A549 (cell line): ENCODE results near the gene CHAF1A. TPM values are rescaled to one million over a fixed set of nuclear protein-coding genes. Genes with fewer than 3 reads are reported as not detected.

ENCODE experiments used
- ATAC-seq, 2 experiments: fragments of 200-7000 bp in 1 of 2; fragments of >200 bp in 1 of 2; cut with Nextera tagmentation in 1 of 2; cut with Tn5 transposase in 1 of 2; 3 replicates each; pipeline versions ENCODE4 v1.8.0 to v1.9.1; 2018 to 2020; ENCODE audit warnings: mild to moderate bottlenecking in 1 of 2, moderate library complexity in 1 of 2
- CTCF ChIA-PET: fragments of 300-600 bp; sonication (Branson Sonifier 250); formaldehyde crosslinking; extraction: SDS; loops from one replicate; lab custom pipeline; 2021; ENCODE audit warnings: antibody characterized with exemption, inconsistent platforms; lab: Yijun Ruan, JAX
- POLR2A ChIA-PET: fragments of 350-600 bp; formaldehyde crosslinking; extraction: SDS; loops from one replicate; lab custom pipeline; 2021; ENCODE audit warnings: antibody characterized with exemption, inconsistent platforms; lab: Yijun Ruan, JAX
- DNase-seq, 2 experiments: peaks; one replicate each; pipeline versions ENCODE4 v3.0.0 to v3.0.0-alpha.2; 2011 to 2016; ENCODE audit warnings: low read depth in 1 of 2, low spot score in 1 of 2
- FAIRE-seq: peaks from 2 replicates; lab custom pipeline; 2011; peaks lifted over from hg19 to GRCh38; lab: Jason Lieb, UNC
- H3K27ac ChIP-seq, 2 experiments: fragments of >200 bp; sonication (Bioruptor Twin); formaldehyde crosslinking; 3 replicates each; pipeline ENCODE4 v1.5.1; 2016 to 2017
- H3K4me1 ChIP-seq: fragments of >200 bp; sonication (Bioruptor Twin); formaldehyde crosslinking; 3 replicates; pipeline ENCODE4 v1.6.1; 2016
- H3K4me2 ChIP-seq: fragments of >200 bp; sonication (Bioruptor Twin); formaldehyde crosslinking; 3 replicates; pipeline ENCODE4 v1.6.1; 2016
- H3K4me3 ChIP-seq: fragments of >200 bp; sonication (Bioruptor Twin); formaldehyde crosslinking; 3 replicates; pipeline ENCODE4 v1.5.1; 2016
- H3K9me3 ChIP-seq: fragments of >200 bp; sonication (Bioruptor Twin); formaldehyde crosslinking; 3 replicates; pipeline ENCODE4 v1.6.1; 2016
- CEBPB ChIP-seq, 2 experiments: fragments of >200 bp in 1 of 2; sonication (Bioruptor Twin) in 1 of 2; formaldehyde crosslinking in 1 of 2; IDR thresholded peaks; 2 replicates each; pipeline ENCODE4 v1.6.1; 2012 to 2016
- CHD2 ChIP-seq: fragments of 150-350 bp; IDR thresholded peaks from 2 replicates; pipeline ENCODE4 v1.6.1; 2014; ENCODE audit warnings: low read length; ENCODE audit not compliant: partially characterized antibody
- ESRRA ChIP-seq: fragments of 150-350 bp; IDR thresholded peaks from 2 replicates; pipeline ENCODE4 v1.6.1; 2014; ENCODE audit warnings: mild to moderate bottlenecking, low read length, borderline replicate concordance
- FOSL2 ChIP-seq, 2 experiments: fragments of 450-650 bp in 1 of 2; fragments of >200 bp in 1 of 2; sonication (Bioruptor Twin) in 1 of 2; formaldehyde crosslinking; IDR thresholded peaks; 2 replicates each; pipeline versions ENCODE4 v1.5.0 to v1.6.1; 2016 to 2020; ENCODE audit warnings: mild to moderate bottlenecking in 1 of 2, moderate library complexity in 1 of 2
- HOXB5 ChIP-seq: fragments of 250-450 bp; sonication (Bioruptor Pico); IDR thresholded peaks from 2 replicates; pipeline ENCODE4 v1.5.0; 2020; ENCODE audit warnings: mild to moderate bottlenecking, moderate library complexity
- KDM5A ChIP-seq: fragments of 200-600 bp; sonication (generic); IDR thresholded peaks from 2 replicates; pipeline ENCODE4 v1.6.1; 2016; ENCODE audit warnings: antibody characterized with exemption, mild to moderate bottlenecking
- MAFK ChIP-seq: fragments of 450-650 bp; IDR thresholded peaks from 2 replicates; pipeline ENCODE4 v1.6.1; 2014; ENCODE audit not compliant: partially characterized antibody
- MYC ChIP-seq: IDR thresholded peaks from 2 replicates; pipeline ENCODE4 v1.6.1; 2012; ENCODE audit warnings: mild to moderate bottlenecking, inconsistent platforms, low read length, improper control_type of control experiment, borderline replicate concordance
- NPAS2 ChIP-seq: fragments of 250-450 bp; sonication (Bioruptor Pico); IDR thresholded peaks from 2 replicates; pipeline ENCODE4 v1.8.0; 2022; ENCODE audit warnings: mild to moderate bottlenecking, moderate library complexity, borderline replicate concordance
- PHF8 ChIP-seq: fragments of 200-600 bp; sonication (generic); IDR thresholded peaks from 2 replicates; pipeline ENCODE4 v1.6.1; 2016; ENCODE audit warnings: low read depth, mild to moderate bottlenecking, antibody characterized with exemption, moderate library complexity, borderline replicate concordance
- POLR2A ChIP-seq: IDR thresholded peaks from 2 replicates; pipeline ENCODE4 v1.6.1; 2012; ENCODE audit warnings: mild to moderate bottlenecking, low read length
- POLR2AphosphoS2 ChIP-seq: conservative IDR thresholded peaks from 2 replicates; pipeline ENCODE4 v1.6.1; 2012; ENCODE audit warnings: low read length, improper control_type of control experiment, inconsistent platforms
- RFX5 ChIP-seq: fragments of 450-650 bp; IDR thresholded peaks from 2 replicates; pipeline ENCODE4 v1.7.1; 2014; ENCODE audit warnings: antibody characterized with exemption, mild to moderate bottlenecking, moderate library complexity
- RNF2 ChIP-seq: fragments of 200-600 bp; sonication (generic); IDR thresholded peaks from 2 replicates; pipeline ENCODE4 v1.6.1; 2016; ENCODE audit warnings: low read depth, mild to moderate bottlenecking, antibody characterized with exemption, moderate library complexity, borderline replicate concordance
- WGBS: methylation state at CpG from one replicate; pipeline ENCODE4 v1.1.6; 2017; ENCODE audit errors: missing lambda C conversion rate; 5-methylcytosine and 5-hydroxymethylcytosine counted together
- polyA plus RNA-seq, 4 experiments: library from polyadenylated mRNA; depleted of rRNA in 3 of 4; stranded (reverse); fragments of >200 nt; fragmentation: RNase III in 1 of 4; extraction: RNeasy Plus Mini Kit Qiagen cat#74134 plus additional on column Dnase treatment in 1 of 4; gene quantifications; 2 replicates in 3 of 4; 3 replicates in 1 of 4; pipeline ENCODE4 v1.2.3, GENCODE V29; 2011 to 2017
- TF ChIP-seq, protein P1 (sequence below): IDR thresholded peaks from 2 replicates; pipeline ENCODE4 v1.6.1; 2012
- TF ChIP-seq, protein P2 (sequence below): fragments of >200 bp; sonication (Bioruptor Twin); formaldehyde crosslinking; IDR thresholded peaks from 3 replicates; pipeline ENCODE4 v1.5.1; 2016
- TF ChIP-seq, protein P3 (sequence below): fragments of 250-450 bp; sonication (Bioruptor Pico); IDR thresholded peaks from 2 replicates; pipeline ENCODE4 v1.5.0; 2021; ENCODE audit warnings: mild to moderate bottlenecking, moderate library complexity, borderline replicate concordance
- TF ChIP-seq, protein P4 (sequence below): fragments of >200 bp; sonication (Bioruptor Twin); formaldehyde crosslinking; IDR thresholded peaks from 2 replicates; pipeline ENCODE4 v1.6.1; 2016
- TF ChIP-seq, protein P5 (sequence below): fragments of 250-450 bp; sonication (Bioruptor Pico); IDR thresholded peaks from 2 replicates; pipeline ENCODE4 v1.5.0; 2020; ENCODE audit warnings: low read depth, mild to moderate bottlenecking, moderate library complexity

The CHAF1A gene
- polyA plus RNA-seq, 2 of the 4 experiments (the other 2 are of a cell fraction), result 15.6 to 28.0 TPM

DNA sequence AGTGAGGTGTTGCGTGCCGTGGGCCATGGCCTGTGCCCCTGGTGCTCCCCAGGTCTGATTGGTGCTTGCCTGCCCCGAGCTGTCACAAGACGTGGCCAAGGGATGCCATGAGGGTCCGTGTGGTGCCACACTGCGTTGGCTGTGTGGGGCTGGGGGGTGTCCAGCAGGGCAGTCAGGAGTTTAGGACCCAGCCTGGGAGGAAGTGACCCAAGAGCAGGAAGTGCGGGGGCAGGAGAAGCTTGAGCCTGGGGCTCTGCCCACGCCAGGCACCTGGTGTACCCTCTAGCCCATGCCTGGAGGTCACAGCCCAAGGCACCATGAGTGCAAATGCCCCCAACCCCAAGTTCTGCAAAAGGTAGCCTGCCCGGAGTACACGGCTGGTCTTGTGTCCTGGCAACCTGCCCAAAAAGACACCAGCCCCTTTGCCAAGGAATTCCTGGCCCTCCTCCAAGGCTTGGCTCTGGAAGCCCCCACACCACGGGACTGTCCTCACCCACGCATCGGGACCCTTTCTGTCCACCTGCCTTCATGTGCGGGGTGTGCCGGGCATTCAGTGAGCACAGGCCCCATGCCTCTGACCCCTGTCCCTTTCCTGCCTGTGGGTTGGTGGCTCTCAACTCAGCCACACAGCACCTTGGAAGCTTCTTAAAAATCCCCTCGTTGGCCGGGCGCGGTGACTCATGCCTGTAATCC is 34.2 kb upstream of the CHAF1A start:
- DNase-seq (no peak), FAIRE-seq (no peak), ATAC-seq (no peak)
- no peak overlapping the region for H3K4me3 ChIP-seq
- H3K4me2 ChIP-seq, result no peak overlapping the region
- H3K4me1 ChIP-seq, result peaks cover 15% of the 10 kb centered on the region
- TF ChIP-seq, protein P1, sequence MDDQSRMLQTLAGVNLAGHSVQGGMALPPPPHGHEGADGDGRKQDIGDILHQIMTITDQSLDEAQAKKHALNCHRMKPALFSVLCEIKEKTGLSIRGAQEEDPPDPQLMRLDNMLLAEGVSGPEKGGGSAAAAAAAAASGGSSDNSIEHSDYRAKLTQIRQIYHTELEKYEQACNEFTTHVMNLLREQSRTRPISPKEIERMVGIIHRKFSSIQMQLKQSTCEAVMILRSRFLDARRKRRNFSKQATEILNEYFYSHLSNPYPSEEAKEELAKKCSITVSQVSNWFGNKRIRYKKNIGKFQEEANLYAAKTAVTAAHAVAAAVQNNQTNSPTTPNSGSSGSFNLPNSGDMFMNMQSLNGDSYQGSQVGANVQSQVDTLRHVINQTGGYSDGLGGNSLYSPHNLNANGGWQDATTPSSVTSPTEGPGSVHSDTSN, result no peak
- TF ChIP-seq MAFK, result no peak
- TF ChIP-seq, protein P2, sequence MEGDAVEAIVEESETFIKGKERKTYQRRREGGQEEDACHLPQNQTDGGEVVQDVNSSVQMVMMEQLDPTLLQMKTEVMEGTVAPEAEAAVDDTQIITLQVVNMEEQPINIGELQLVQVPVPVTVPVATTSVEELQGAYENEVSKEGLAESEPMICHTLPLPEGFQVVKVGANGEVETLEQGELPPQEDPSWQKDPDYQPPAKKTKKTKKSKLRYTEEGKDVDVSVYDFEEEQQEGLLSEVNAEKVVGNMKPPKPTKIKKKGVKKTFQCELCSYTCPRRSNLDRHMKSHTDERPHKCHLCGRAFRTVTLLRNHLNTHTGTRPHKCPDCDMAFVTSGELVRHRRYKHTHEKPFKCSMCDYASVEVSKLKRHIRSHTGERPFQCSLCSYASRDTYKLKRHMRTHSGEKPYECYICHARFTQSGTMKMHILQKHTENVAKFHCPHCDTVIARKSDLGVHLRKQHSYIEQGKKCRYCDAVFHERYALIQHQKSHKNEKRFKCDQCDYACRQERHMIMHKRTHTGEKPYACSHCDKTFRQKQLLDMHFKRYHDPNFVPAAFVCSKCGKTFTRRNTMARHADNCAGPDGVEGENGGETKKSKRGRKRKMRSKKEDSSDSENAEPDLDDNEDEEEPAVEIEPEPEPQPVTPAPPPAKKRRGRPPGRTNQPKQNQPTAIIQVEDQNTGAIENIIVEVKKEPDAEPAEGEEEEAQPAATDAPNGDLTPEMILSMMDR, result no peak
- no peak for TF ChIP-seq HOXB5 (CRISPR knock-in tag)
- TF ChIP-seq RNF2, result no peak
- TF ChIP-seq ESRRA, result no peak
- no peak for TF ChIP-seq MYC
- TF ChIP-seq PHF8, result no peak
- no peak for TF ChIP-seq POLR2A
- no peak for TF ChIP-seq POLR2AphosphoS2
- H3K27ac ChIP-seq, result peak overlapping the region in 1 of 2 experiments; percentile 61; a peak in 2 of 6 replicates
- H3K9me3 ChIP-seq, result no peaks in the 10 kb centered on the region
- POLR2A ChIA-PET, result interaction anchor here (0.6 kb wide), 1 partner anchor 21 kb away, joined by 3 read pairs; no protein-coding TSS in a partner anchor
- CTCF ChIA-PET, result no interaction called here
- WGBS, result 82% methylated on average over 11 of the region's 19 CpGs

DNA sequence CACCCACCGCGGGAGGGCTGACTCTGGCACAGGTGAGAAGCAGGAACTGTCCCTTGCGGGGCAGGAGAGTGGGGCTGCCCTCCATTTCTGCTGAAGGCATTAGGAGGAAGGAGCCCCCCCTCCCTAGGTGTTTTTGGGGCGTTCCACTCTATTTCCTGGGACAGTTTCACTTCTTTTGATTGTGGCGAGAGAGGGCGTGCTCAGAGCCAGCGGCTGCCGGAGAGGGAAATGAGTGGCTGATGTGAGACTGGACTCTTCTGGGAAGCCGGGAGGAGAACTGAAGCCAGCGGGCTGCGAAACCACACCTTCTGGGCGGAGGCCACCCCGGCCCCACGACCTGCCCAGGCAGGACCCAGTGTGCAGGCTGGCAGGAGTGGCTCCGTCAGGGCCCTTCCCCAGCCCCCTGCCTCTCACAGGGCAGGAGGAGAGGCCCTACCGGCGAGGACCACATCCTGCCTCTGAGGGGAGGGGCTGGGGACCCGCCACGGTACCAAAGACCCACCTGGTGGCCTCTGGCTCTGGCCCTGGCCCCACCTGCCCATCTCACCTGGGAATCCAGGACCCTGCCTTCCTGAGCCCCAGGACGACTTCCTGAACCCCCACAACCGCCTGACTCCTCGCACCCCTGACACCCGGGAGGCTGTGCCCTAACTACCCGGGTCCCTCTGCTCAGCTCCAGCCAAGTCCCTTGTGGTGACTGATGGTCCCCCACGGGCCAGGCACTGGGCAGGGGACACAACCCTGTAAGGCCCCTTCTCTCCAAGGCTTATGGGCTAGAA is 33.1 kb upstream of the CHAF1A start:
- WGBS, result 84% methylated on average over 10 of the region's 25 CpGs
- CTCF ChIA-PET, result interaction anchor here (1.0 to 2.4 kb wide), 3 partner anchors 10 to 31 kb away, joined by 6 to 10 read pairs (median 6); partner anchors contain the start of gene SH3GL1
- FAIRE-seq, result no peak

More for the DNA sequence above, 33.1 kb upstream of the CHAF1A start:
- Histone ChIP-seq H3K4me2 (no peak overlapping the region), H3K9me3 (no peaks in the 10 kb centered on the region), H3K4me3 (no peak overlapping the region), H3K4me1 (peaks cover 25% of the 10 kb centered on the region), H3K27ac (peak overlapping the region in 1 of 2 experiments; percentile 59; a peak in 2 of 6 replicates)
- ATAC-seq, result no peak
- POLR2A ChIA-PET, result no interaction called here
- TF ChIP-seq CEBPB (IDR thresholded peaks at IDR 0.05) (no peak), KDM5A (no peak), POLR2A (no peak), CHD2 (no peak), RNF2 (no peak), RFX5 (no peak), FOSL2 (IDR thresholded peaks at IDR 0.05) (no peak), FOSL2 (CRISPR knock-in tag; IDR thresholded peaks at IDR 0.05) (no peak), NPAS2 (CRISPR knock-in tag) (no peak)
- TF ChIP-seq, protein P3, sequence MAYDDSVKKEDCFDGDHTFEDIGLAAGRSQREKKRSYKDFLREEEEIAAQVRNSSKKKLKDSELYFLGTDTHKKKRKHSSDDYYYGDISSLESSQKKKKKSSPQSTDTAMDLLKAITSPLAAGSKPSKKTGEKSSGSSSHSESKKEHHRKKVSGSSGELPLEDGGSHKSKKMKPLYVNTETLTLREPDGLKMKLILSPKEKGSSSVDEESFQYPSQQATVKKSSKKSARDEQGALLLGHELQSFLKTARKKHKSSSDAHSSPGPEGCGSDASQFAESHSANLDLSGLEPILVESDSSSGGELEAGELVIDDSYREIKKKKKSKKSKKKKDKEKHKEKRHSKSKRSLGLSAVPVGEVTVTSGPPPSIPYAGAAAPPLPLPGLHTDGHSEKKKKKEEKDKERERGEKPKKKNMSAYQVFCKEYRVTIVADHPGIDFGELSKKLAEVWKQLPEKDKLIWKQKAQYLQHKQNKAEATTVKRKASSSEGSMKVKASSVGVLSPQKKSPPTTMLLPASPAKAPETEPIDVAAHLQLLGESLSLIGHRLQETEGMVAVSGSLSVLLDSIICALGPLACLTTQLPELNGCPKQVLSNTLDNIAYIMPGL (CRISPR knock-in tag), result no peak
- TF ChIP-seq, protein P4, sequence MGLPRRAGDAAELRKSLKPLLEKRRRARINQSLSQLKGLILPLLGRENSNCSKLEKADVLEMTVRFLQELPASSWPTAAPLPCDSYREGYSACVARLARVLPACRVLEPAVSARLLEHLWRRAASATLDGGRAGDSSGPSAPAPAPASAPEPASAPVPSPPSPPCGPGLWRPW, result no peak
- TF ChIP-seq, protein P5, sequence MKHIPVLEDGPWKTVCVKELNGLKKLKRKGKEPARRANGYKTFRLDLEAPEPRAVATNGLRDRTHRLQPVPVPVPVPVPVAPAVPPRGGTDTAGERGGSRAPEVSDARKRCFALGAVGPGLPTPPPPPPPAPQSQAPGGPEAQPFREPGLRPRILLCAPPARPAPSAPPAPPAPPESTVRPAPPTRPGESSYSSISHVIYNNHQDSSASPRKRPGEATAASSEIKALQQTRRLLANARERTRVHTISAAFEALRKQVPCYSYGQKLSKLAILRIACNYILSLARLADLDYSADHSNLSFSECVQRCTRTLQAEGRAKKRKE, result no peak
- TF ChIP-seq, all 56 proteins: peak for 0
- no peak for DNase-seq
